Measurements from ENCODE around the gene NAA60. TPM values are rescaled to one million over a fixed set of nuclear protein-coding genes. Genes with fewer than 3 reads are reported as not detected.

The NAA60 gene
- total and polyA plus RNA-seq, 2 of the 13 experiments (the other 11 are each of a cell fraction or from before 2014, with no cell fraction given) = 14.7 to 32.0 TPM

DNA sequence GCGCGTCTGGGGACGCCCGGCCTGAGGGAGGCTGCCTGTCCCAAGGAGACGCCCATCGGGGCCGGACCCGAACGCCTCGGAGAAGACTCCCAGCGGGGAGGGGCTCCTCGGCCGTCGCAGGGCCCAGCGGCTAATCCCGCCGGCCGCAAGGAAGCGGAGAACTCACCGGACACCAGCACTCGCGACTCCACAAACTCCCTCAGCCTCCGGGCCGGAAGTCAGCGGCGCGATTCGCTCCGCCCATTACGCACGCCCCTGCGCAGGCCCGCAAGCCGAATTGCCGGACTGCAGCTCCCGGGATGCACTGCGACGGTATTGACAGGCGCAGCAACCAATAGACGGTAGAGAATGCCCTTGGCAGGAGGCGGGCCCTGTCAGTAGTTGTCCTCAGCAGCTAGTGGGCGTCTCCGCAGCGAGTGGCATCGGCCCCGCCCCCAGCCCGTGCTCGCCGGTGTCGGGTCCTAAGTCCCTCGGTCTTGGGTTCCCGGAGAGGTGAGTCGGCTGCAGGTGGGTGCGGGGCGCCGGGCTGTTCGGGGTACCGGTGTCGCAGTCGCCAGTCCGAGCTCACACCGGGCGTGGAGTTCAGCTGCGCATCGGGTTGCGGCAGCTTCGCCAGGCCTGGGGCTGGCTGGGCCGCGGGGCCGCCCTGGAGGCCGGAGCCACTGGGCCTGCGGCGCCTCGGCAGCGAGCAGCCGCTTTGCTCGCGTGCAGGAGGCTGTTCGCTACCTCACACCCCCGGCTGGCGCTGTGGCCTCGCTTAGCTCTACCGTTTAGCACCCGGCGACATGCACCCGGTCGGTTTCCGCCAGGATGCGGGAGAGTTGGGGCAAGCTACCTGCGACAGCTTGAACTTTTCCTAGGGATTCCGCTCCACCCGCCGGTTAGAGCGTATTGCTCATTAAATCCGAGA is 42.4 kb upstream of the NAA60 start, which contains the start of the genes ZNF174 and ZSCAN32 (continued):
- TF ChIP-seq ZNF318 (CRISPR knock-in tag; IDR thresholded peaks at IDR 0.05) = no peak
- peak; percentile 44 for TF ChIP-seq TAF15 (IDR thresholded peaks at IDR 0.05; ENCODE audit: low read depth, low read length, poor library complexity, severe bottlenecking)
- TF ChIP-seq ZNF446 (CRISPR knock-in tag; IDR thresholded peaks at IDR 0.05) = peak; percentile 89
- no peak for TF ChIP-seq NFE2 (CRISPR knock-in tag; IDR thresholded peaks at IDR 0.05)
- TF ChIP-seq TMF1 (CRISPR knock-in tag; IDR thresholded peaks at IDR 0.05; ENCODE audit: low read depth) = peak; percentile 53; the same call in 1 of the 2 replicates
- TF ChIP-seq, protein P1, sequence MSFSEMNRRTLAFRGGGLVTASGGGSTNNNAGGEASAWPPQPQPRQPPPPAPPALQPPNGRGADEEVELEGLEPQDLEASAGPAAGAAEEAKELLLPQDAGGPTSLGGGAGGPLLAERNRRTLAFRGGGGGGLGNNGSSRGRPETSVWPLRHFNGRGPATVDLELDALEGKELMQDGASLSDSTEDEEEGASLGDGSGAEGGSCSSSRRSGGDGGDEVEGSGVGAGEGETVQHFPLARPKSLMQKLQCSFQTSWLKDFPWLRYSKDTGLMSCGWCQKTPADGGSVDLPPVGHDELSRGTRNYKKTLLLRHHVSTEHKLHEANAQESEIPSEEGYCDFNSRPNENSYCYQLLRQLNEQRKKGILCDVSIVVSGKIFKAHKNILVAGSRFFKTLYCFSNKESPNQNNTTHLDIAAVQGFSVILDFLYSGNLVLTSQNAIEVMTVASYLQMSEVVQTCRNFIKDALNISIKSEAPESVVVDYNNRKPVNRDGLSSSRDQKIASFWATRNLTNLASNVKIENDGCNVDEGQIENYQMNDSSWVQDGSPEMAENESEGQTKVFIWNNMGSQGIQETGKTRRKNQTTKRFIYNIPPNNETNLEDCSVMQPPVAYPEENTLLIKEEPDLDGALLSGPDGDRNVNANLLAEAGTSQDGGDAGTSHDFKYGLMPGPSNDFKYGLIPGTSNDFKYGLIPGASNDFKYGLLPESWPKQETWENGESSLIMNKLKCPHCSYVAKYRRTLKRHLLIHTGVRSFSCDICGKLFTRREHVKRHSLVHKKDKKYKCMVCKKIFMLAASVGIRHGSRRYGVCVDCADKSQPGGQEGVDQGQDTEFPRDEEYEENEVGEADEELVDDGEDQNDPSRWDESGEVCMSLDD (CRISPR knock-in tag; IDR thresholded peaks at IDR 0.05; ENCODE audit: borderline replicate concordance) = peak; percentile 58
- TF ChIP-seq, protein P2, sequence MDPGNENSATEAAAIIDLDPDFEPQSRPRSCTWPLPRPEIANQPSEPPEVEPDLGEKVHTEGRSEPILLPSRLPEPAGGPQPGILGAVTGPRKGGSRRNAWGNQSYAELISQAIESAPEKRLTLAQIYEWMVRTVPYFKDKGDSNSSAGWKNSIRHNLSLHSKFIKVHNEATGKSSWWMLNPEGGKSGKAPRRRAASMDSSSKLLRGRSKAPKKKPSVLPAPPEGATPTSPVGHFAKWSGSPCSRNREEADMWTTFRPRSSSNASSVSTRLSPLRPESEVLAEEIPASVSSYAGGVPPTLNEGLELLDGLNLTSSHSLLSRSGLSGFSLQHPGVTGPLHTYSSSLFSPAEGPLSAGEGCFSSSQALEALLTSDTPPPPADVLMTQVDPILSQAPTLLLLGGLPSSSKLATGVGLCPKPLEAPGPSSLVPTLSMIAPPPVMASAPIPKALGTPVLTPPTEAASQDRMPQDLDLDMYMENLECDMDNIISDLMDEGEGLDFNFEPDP (CRISPR knock-in tag; conservative IDR thresholded peaks at IDR 0.05) = no peak
- TF ChIP-seq NFKB2 (CRISPR knock-in tag; IDR thresholded peaks at IDR 0.05; ENCODE audit: borderline replicate concordance) = peak; percentile 72; the same call in 1 of the 2 replicates
- TF ChIP-seq ZSCAN22 (CRISPR knock-in tag; IDR thresholded peaks at IDR 0.05) = no peak
- TF ChIP-seq NFKBIZ (CRISPR knock-in tag; IDR thresholded peaks at IDR 0.05) = no peak
- 0 out of 2 replicates have a peak, but pooled peaks have one; percentile 21 for TF ChIP-seq SIX4 (CRISPR knock-in tag; IDR thresholded peaks at IDR 0.05)
- peak; percentile 47; the same call in 1 of the 2 replicates for TF ChIP-seq RNF2 (conservative IDR thresholded peaks at IDR 0.05; ENCODE audit: low read depth)
- TF ChIP-seq BATF2 (CRISPR knock-in tag; IDR thresholded peaks at IDR 0.05) = no peak
- no peak; the same call in 1 of the 2 replicates for TF ChIP-seq PAX8 (CRISPR knock-in tag; IDR thresholded peaks at IDR 0.05; ENCODE audit: borderline replicate concordance)
- TF ChIP-seq ARNTL (CRISPR knock-in tag; IDR thresholded peaks at IDR 0.05) = 0 out of 2 replicates have a peak, but pooled peaks have one; percentile 34
